GM15510 (cell line): ENCODE results near the gene CAMTA1.

Source experiments
- POLR2A ChIP-seq: IDR thresholded peaks from 3 replicates; pipeline ENCODE4 v1.6.1; 2011; ENCODE audit warnings: borderline replicate concordance; ENCODE audit not compliant: insufficient read length; ENCODE audit errors: extremely low read depth

Gene CAMTA1

DNA sequence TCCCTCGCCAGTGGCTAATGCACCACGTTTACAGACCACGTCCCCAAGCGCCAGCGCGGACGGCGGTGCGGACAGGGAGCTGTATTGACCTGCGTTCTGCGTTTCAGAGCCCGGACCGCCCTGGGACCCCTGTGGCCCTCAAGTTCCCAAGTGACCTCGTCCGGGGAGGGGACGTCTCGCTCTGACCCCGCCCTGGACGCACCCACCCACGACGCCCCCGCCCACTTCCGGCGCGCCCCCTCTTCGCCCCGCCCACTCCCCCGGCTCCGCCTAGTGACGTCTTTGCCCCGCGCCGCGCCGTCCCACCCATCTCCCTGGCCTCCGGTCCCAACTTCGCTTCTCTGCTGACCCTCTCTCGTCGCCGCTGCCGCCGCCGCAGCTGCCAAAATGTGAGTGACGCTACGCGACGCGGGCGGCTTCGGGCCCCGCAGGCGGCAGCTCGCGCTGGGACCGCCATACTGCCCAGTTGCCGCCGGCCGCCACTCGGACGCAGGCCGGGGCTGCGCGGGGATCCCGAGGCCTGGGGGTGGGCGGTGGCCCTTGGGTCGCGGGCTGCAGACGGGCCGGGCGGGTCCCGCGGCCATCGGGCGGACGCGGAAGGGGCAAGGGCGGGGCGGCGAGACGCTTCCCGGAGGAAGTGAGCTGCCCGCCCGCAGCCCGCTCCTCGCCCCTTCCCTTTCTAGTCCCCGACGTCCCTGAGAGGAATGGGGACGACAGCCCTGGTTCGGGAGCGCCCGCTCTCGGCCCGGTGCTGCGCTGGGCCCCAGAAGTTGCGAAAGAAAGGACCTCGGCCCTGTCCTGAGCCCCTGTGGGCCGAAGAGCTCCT, 986.0 kb downstream of the CAMTA1 start, which contains the start of gene VAMP3:
Gene VAMP3, plus strand, starts transcription at position 300 of the 826 bp plus-strand sequence. Its CDS starts 88 bp downstream, at position 388.
- TF ChIP-seq POLR2A: peak; percentile 51

DNA sequence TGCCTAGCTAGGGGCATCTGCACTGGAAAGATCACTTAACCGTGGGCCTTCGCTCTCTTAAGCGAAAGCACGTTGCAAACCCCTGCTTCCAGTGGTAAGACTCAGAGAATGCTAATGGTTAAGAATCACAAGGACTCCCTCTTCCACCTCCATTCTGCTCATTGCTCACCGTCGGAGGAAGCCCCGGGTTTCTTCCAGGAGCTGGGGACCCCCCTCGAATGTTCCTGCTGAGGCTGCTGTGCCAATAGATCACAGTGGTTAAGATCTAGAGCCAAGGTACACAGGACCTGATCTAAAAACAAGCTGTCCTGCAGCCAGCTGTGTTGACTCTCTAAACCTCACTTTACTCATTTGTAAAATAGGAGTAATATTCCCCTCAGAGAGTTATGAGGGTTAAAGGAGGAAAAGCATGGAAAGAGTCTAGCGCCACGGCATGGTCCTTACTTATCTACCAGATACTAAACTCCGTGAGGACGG, 986.6 kb downstream of the CAMTA1 start:
- no peak for TF ChIP-seq POLR2A

- no peak for TF ChIP-seq POLR2A
These were observed 992.3 kb downstream of the CAMTA1 start for GRCh38 chr1:7777591-7777990.

DNA sequence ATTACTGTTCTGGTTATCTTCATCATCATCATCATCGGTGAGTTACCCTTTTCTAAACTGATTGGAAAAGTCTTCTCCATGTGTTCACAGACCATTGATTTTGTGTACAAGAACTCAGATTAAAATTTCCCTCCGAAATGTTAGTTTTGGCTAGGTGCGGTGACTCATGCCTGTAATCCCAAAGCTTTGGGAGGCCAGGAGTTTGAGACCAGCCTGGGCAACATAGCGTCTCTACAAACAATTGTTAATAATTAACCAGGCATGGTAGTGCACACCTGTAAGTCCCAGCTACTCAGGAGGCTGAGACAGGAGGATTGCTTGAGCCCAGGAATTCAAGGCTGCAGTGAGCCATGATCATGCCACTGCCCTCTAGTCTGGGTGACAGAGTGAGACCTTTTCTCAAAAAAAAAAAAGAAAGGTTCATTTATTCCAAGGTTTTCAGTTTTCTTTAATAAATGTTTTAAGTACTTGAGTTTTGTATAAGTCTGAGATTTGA, 992.9 kb downstream of the CAMTA1 start:
- no peak for TF ChIP-seq POLR2A

- TF ChIP-seq POLR2A: no peak
These were observed 995.7 kb downstream of the CAMTA1 start for GRCh38 chr1:7780976-7781375.

GRCh38 chr1:7781501-7781900, 996.2 kb downstream of the CAMTA1 start:
- TF ChIP-seq POLR2A: no peak

DNA sequence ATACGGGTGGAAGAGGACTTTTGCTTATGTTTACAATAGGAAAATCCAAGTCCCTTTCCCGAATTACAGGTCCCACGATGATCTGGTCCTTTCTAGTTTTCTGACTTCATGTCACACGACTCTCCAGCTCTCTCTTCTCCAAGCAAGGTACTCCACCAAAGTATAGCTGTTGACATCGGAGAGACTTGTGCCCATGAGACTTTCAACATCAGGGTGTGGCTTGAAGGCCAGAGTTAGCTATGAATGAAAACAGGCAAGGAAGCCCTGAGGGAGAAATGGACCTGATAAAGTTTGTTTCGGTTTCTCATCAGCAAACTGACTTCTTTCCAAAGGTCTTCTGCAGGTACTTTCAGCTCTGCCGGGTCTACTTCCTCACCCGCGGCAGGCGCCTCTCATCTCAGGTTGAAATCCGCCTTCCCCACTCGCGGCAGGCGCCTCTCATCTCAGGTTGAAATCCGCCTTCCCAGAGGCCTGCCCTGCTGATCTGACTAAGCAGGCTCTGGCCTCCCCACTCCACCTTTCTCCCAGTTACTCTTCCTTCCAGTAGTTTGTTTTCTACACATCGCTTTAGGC, 996.8 kb downstream of the CAMTA1 start:
- no peak for TF ChIP-seq POLR2A

- no peak for TF ChIP-seq POLR2A
These were observed 998.0 kb downstream of the CAMTA1 start for GRCh38 chr1:7783178-7783711.

- peak; percentile 27 for TF ChIP-seq POLR2A
These were observed 998.7 kb downstream of the CAMTA1 start, which contains the start of gene PER3 for GRCh38 chr1:7783826-7784491. TSS of gene PER3 (plus strand) at chr1:7784291. CDS start at chr1:7784878, 587 bp downstream.

GRCh38 chr1:7784492-7785071, 999.3 kb downstream of the CAMTA1 start:
- TF ChIP-seq POLR2A: no peak

GRCh38 chr1:7785108-7785507, 999.9 kb downstream of the CAMTA1 start:
- TF ChIP-seq POLR2A: no peak

DNA sequence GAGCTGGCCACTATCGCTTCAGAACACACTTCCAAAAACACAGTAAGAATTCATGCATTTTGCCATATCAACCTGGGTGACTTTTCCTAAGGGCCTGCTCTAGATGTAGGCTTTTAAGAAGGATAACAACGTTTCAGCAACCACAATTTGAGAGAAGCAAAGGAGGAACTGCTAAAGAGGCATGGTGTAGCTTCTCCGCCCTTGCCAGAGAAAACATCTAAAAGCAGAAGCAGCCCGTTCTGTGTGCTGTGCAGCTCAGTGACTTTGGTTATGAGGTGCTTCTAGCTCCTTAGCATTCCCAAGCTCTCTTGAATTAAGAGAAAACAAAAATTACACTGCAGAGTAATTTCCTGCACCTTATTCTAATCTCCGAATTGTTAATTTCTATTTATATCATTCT, 1001.5 kb downstream of the CAMTA1 start:
- no peak for TF ChIP-seq POLR2A

- no peak for TF ChIP-seq POLR2A
These were observed 1004.6 kb downstream of the CAMTA1 start for GRCh38 chr1:7789828-7790227.

- no peak for TF ChIP-seq POLR2A
These were observed 1010.2 kb downstream of the CAMTA1 start for GRCh38 chr1:7795406-7795805.

DNA sequence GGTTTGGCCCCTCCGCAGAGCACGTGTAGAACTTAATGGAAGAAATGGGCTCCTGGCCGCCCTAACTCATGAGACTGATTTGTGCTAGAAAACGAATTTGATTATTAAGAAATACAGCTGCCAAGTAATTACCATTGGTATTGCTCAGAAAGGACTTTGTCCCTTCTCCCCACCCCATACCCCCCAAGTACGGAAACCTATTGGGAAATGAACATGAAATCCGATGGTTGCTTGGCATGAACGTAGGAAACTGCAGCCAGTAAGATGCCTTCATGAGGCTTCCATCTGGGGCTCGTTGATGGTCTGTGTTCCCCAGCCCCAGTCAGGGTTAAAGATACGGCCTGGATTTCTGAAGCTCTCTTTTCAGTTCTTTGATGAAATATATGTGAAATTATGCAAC, 1020.2 kb downstream of the CAMTA1 start:
- TF ChIP-seq POLR2A: no peak

- no peak for TF ChIP-seq POLR2A
These were observed 1023.1 kb downstream of the CAMTA1 start for GRCh38 chr1:7808253-7808844.
